ENCODE measurements around the gene HAP1.

DNA sequence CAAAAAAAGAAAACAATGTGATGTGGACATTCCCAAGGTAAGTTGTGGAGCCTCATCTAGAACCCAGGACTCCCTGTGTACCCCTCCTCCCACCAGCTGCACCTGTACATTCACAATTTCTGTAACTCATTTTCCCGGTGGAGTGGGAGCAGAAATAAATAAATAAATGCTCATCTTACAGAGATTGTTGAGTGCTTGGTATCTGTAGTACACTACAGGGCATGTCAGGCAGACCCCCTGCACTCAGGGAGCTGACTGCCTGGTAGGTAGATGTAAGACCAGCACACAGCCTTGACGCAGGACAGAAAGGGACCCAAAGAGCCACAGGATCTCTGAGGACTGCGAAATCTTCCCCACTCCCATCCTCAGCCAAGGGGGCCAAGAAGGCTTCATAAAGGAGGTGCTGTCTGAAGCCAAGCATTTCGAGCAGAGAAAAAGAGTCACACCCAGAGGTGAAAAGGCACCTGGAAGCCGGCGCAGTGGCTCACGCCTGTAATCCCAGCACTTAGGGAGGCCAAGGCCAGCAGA is 39.2 kb downstream of the HAP1 start:
- no peak for TF ChIP-seq POLR2AphosphoS5 (IDR thresholded peaks at IDR 0.05; ENCODE audit: low read depth, low read length)
- TF ChIP-seq, protein P1, sequence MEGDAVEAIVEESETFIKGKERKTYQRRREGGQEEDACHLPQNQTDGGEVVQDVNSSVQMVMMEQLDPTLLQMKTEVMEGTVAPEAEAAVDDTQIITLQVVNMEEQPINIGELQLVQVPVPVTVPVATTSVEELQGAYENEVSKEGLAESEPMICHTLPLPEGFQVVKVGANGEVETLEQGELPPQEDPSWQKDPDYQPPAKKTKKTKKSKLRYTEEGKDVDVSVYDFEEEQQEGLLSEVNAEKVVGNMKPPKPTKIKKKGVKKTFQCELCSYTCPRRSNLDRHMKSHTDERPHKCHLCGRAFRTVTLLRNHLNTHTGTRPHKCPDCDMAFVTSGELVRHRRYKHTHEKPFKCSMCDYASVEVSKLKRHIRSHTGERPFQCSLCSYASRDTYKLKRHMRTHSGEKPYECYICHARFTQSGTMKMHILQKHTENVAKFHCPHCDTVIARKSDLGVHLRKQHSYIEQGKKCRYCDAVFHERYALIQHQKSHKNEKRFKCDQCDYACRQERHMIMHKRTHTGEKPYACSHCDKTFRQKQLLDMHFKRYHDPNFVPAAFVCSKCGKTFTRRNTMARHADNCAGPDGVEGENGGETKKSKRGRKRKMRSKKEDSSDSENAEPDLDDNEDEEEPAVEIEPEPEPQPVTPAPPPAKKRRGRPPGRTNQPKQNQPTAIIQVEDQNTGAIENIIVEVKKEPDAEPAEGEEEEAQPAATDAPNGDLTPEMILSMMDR (IDR thresholded peaks at IDR 0.05) = no peak

All from Panc1 (cell line).